HUDEP-2 (cell line): ENCODE measurements around the gene TCF12.
"Not testable (repeated sequence)": the region's sequence is repeated elsewhere in the genome, so short reads cannot be mapped to it uniquely, and the experiment has no call there.

ENCODE experiments used
- DNase-seq, 76 experiments: peaks; one replicate each; lab custom pipeline; 2025; ENCODE audit not compliant: unreplicated experiment in 76 of 76; lab: John Stamatoyannopoulos, UW

TCF12 gene

DNA sequence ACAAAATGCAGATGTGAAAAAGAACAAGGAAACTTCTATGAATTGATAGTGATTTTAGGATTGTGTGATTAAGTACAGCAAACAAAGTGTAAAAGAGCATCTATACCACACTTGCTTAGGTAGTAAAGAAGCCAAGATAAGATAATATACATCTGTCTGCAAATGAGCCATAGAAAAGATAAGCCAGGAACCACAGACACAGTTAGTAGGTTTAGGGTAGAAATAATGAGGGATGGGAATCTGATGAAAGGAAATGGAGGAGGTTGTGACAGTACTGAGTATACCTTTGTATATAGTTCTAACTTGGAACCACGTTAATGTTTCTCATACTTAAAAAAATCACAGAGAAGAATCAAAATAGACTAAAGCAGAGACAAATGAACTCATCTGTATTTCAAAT, 54.0 kb downstream of the TCF12 start:
- DNase-seq, result no peak

GRCh38 chr15:56973463-56973862, 55.0 kb downstream of the TCF12 start:
- DNase-seq, result no peak

GRCh38 chr15:56977232-56977631, 58.8 kb downstream of the TCF12 start:
- no peak for DNase-seq

GRCh38 chr15:56978898-56979662, 60.6 kb downstream of the TCF12 start:
- no peak for DNase-seq

- no peak for DNase-seq
These were observed 62.0 kb downstream of the TCF12 start for GRCh38 chr15:56980473-56980872.

- no peak for DNase-seq
These were observed 62.7 kb downstream of the TCF12 start for GRCh38 chr15:56981160-56981559.

- DNase-seq, result no peak
These were observed 64.5 kb downstream of the TCF12 start for GRCh38 chr15:56982987-56983386.

- no peak for DNase-seq
These were observed 66.4 kb downstream of the TCF12 start for GRCh38 chr15:56984681-56985481.

GRCh38 chr15:56985856-56986255, 67.4 kb downstream of the TCF12 start:
- DNase-seq, result no peak

- no peak for DNase-seq
These were observed 68.8 kb downstream of the TCF12 start for GRCh38 chr15:56987286-56987685.

DNA sequence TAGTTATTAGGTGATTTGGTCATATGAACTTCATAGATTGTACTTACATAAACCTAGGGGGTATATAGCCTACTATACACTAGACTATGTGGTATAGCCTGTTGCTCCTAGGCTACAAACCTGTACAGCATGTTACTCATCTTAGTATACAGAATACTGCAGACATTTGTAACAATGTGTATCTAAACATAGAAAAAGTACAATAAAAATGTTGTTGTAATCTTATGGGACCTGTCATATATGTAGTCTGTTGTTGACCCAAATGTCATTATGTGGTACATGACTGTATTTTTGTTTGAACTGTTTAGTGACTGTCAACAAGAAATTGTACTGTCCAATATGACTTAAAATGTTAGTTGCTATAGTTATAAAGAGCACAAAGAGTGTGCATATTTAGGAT, 69.8 kb downstream of the TCF12 start:
- DNase-seq, result no peak

DNA sequence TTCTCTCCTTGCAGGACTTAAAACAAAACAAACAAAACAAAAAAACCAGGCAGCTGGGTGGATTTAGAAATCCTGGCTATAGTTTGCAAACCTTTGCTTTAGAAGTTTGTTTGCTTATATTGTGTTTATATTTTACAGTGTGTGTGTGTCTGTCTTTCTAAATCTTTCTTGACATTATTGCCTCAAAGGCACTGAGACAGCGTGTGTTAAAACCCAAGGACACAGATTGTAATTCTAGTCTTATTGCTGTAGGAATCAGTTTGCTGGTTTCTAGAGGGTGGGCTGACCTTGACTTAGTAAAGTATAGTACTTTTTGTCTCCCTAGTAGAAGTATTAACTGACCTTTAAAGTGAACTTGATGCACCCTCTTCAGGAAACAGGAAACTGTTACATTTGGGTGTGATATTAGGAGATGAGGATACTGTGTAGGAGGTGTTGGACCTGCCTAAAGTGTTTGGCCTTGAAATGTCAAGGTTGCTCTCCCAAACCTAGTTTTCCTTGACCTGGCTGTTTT, 71.0 kb downstream of the TCF12 start:
- peak in 1 of 76 experiments; percentile 19 for DNase-seq

- DNase-seq, result no peak
These were observed 72.6 kb downstream of the TCF12 start for GRCh38 chr15:56991017-56991416.

DNA sequence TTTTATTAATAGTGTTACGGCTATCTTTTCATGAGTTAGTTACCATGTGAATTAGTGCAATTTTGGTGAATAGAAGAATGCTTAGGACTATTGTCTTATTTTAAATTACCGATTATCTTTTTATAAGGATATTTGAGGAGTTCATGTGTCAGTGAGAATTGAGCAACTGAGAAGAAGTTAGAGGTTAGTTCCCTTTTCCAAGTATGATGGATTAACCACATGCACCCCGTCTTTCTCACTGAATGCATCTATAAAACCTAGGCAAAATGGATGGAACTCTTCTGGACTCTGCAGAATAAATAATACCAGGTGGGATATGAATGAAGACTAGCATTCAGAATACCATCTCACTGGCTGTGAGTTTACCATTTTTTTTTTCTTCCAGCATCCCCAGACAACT, 74.3 kb downstream of the TCF12 start:
- no peak for DNase-seq

DNA sequence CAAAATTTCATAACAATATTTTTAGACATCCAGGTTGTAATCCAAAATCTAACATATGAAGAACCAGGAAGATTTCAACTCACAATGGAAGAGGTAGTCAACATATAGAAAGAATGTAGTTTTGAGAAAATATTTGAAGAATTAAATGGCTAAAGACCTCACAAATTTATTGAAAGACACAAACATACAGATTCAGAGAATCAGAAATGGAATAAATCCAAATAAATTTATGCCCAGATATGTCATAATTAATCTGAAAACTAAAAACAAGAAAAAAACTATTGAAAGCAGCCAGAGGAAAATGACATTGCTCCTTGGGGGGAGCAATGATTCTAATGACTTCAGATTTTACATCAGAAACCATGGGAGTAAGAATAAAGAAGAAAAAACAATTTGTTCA, 75.8 kb downstream of the TCF12 start:
- no peak for DNase-seq

DNA sequence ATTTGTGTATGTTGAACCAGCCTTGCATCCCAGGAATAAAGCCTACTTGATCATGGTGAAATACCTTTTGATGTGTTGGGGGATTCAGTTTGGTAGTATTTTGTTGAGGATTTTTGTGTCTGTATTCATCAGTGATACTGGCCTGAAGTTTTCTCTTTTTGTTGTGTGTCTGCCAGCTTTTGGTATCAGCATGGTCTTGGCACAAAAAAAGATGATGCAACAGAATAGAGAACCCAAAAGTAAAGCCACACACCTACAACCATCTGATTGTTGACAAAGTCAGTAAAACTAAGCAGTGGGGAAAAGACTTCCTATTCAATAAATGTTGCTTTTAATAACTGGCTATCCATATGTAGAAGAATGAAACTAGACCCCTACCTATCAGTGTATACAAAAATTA, 77.6 kb downstream of the TCF12 start:
- DNase-seq, result peak in 1 of 76 experiments; percentile 7

DNA sequence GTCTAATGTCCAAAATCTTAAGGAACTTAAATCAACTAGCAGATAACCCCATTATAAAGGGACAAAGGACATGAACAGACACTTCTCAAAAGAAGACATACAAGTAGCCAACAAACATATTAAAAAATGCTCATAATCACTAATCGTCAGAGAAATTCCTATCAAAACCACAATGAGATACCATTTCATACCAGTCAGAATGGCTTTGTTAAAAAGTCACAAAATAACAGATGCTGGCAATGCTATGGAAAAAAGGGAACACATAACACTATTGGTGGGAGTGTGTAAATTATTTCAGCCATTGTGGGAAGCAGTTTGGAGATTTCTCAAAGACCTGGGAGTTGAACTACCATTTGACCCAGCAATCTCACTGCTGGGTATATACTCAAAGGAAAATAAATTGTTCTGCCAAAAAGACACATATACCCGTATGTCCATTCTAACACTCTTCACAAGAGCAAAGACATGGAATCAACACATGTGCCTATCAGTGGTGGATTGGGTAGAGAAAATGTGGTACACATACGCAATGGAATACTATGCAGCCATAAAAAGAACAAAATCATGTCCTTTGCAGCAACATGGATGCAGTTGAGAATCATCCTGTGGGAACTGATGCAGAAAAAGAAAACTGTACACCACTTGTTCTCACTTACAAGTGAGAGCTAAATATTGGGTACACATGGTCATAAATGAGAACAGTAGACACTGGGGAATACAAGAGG, 78.5 kb downstream of the TCF12 start:
- DNase-seq, result no peak

DNA sequence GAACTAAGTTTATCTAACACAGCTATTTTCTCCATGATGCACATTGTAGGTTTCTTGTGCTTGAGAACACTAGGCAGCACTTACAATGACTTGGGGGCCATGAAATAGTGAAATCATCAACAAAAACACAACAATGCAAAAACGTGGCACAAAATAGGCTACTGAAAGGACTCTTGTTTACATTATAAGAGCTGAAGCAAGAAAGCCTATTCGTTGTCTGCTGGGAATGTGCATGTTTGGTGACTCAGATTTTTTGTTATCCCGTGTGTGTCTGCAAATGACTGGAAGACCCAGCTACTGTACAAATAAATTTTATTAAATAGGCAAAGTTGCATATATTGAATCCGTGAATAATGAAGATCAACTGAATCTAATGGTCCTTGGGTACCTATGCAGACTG, 85.0 kb downstream of the TCF12 start:
- no peak for DNase-seq

DNA sequence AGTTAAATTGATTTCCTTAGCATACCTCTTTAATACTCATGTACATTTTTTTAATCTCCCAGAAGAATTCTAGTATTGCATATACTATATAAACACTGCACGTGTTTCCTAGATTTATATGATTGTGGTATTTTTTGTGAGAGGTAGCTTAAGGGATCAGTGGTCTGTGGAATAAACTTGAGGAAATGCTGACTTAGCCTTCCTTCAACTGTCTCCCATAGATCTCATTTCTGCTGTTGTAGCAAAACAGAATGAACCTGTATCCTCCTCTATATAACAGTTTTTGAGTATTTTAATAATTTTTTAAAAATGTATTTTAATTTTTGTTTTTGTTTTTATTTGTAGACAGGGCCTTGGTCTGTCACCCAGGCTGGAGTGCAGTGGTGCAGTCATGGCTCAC, 86.8 kb downstream of the TCF12 start:
- DNase-seq, result no peak

- not testable (repeated sequence) for DNase-seq
These were observed 89.4 kb downstream of the TCF12 start for GRCh38 chr15:57007797-57008196.

- no peak for DNase-seq
These were observed 92.3 kb downstream of the TCF12 start for GRCh38 chr15:57010724-57011123.
